Measurements from ENCODE around the gene LHX6. TPM values are rescaled to one million over a fixed set of nuclear protein-coding genes. Genes with fewer than 3 reads are reported as not detected.

Gene LHX6
- total and polyA plus RNA-seq, 2 of the 13 experiments (the other 11 are each of a cell fraction or from before 2014, with no cell fraction given) = 1.1 to 1.3 TPM

GRCh38 chr9:122246666-122247065 lies 17.9 kb upstream of the LHX6 start (continued):
- TF ChIP-seq, protein P1, sequence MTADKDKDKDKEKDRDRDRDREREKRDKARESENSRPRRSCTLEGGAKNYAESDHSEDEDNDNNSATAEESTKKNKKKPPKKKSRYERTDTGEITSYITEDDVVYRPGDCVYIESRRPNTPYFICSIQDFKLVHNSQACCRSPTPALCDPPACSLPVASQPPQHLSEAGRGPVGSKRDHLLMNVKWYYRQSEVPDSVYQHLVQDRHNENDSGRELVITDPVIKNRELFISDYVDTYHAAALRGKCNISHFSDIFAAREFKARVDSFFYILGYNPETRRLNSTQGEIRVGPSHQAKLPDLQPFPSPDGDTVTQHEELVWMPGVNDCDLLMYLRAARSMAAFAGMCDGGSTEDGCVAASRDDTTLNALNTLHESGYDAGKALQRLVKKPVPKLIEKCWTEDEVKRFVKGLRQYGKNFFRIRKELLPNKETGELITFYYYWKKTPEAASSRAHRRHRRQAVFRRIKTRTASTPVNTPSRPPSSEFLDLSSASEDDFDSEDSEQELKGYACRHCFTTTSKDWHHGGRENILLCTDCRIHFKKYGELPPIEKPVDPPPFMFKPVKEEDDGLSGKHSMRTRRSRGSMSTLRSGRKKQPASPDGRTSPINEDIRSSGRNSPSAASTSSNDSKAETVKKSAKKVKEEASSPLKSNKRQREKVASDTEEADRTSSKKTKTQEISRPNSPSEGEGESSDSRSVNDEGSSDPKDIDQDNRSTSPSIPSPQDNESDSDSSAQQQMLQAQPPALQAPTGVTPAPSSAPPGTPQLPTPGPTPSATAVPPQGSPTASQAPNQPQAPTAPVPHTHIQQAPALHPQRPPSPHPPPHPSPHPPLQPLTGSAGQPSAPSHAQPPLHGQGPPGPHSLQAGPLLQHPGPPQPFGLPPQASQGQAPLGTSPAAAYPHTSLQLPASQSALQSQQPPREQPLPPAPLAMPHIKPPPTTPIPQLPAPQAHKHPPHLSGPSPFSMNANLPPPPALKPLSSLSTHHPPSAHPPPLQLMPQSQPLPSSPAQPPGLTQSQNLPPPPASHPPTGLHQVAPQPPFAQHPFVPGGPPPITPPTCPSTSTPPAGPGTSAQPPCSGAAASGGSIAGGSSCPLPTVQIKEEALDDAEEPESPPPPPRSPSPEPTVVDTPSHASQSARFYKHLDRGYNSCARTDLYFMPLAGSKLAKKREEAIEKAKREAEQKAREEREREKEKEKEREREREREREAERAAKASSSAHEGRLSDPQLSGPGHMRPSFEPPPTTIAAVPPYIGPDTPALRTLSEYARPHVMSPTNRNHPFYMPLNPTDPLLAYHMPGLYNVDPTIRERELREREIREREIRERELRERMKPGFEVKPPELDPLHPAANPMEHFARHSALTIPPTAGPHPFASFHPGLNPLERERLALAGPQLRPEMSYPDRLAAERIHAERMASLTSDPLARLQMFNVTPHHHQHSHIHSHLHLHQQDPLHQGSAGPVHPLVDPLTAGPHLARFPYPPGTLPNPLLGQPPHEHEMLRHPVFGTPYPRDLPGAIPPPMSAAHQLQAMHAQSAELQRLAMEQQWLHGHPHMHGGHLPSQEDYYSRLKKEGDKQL (CRISPR knock-in tag; IDR thresholded peaks at IDR 0.05; ENCODE audit: low read depth) = no peak
- TF ChIP-seq HNF4G (IDR thresholded peaks at IDR 0.05; ENCODE audit: borderline replicate concordance, low read depth, low read length) = no peak
- no peak for TF ChIP-seq HNF4G (CRISPR knock-in tag; IDR thresholded peaks at IDR 0.05; ENCODE audit: borderline replicate concordance, low read depth)

DNA sequence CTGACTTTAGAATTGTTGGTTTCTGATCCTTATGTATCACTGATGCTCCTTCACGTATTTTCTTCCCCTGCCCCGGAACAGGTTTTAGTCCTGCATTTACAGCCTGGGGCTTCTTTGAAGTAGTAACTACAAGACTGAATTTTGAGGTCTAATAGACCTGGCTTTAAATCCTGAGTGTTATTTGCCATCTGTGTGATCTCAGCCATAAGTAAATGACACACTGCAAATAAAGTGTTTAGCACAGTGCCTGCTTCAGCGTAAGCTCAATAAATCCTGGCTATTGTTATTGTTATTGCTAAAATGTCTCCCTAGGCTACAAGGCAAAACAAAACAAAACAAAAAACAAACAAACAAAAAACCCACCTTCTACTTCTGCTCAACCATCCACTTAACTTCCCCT lies 15.6 kb upstream of the LHX6 start:
- Histone ChIP-seq H3K36me3 (replicated peaks in 1 of 2; ENCODE audit: control insufficient read depth in 1 of 2, insufficient read depth in 2 of 2, low read length in 2 of 2) (peaks cover 17 to 67% of the 10 kb centered on the region in 2 experiments), H3K27ac (ENCODE audit: extremely low read length, insufficient read depth, low read length) (no peak overlapping the region), H3K9ac (ENCODE audit: insufficient read depth, low read depth, low read length) (no peak overlapping the region), H2AFZ (ENCODE audit: low read length) (no peak overlapping the region), H3K4me1 (ENCODE audit: insufficient read depth, low read length) (no peaks in the 10 kb centered on the region), H3K27me3 (ENCODE audit: control insufficient read depth in 1 of 2, insufficient read depth in 2 of 2, low read length in 2 of 2) (no peaks in the 10 kb centered on the region), H3K4me2 (ENCODE audit: low read depth, low read length) (no peak overlapping the region), H3K79me2 (ENCODE audit: insufficient read depth, low read length) (no peaks in the 10 kb centered on the region), H4K20me1 (ENCODE audit: insufficient read depth, low read length) (no peaks in the 10 kb centered on the region), H3K9me3 (ENCODE audit: low read length) (no peaks in the 10 kb centered on the region), H3K4me3 (replicated peaks in 1 of 3; ENCODE audit: insufficient read depth in 1 of 3, low read depth in 2 of 3, low read length in 3 of 3) (no peak overlapping the region)
- no peak for ATAC-seq
- TF ChIP-seq HOXA7 (CRISPR knock-in tag; IDR thresholded peaks at IDR 0.05) (no peak), ETV6 (CRISPR knock-in tag; conservative IDR thresholded peaks at IDR 0.05) (no peak)
- ChIA-PET POLR2A (no interaction called here), CTCF (ENCODE audit: low intra/inter-chr PET ratio, low total read pairs) (no interaction called here)
- WGBS (ENCODE audit: low lambda C conversion rate) = 99% methylated on average over 3 of the region's 3 CpGs
- no peak for FAIRE-seq
- in situ Hi-C loops (cut with HindIII; ENCODE audit: extremely low pct_ligation_motif_present, low pct_unique_long_range_greater_than_20kb) (no loop called here), intact Hi-C loops (cut with micrococcal nuclease; ENCODE audit: unreplicated experiment) (no loop called here)
- no TSS peak for BruUV-seq (replicated peaks)
- no peak for DNase-seq (ENCODE audit: low spot score)

Data from HepG2 (cell line).